AG10803 (cell line): ENCODE results near the gene PRKCB.

Experiments used
- DNase-seq: peaks from one replicate; pipeline ENCODE4 v3.0.0; 2010; ENCODE audit warnings: low read depth
- H3K4me3 ChIP-seq: 2 replicates; pipeline ENCODE4 v1.5.1; 2011; ENCODE audit warnings: mild to moderate bottlenecking, low read length, control low read depth
- TF ChIP-seq, protein P1 (sequence below): conservative IDR thresholded peaks from 2 replicates; pipeline ENCODE4 v1.5.1; 2011; ENCODE audit warnings: mild to moderate bottlenecking, low read length, control low read depth, inconsistent platforms

Gene PRKCB

DNA sequence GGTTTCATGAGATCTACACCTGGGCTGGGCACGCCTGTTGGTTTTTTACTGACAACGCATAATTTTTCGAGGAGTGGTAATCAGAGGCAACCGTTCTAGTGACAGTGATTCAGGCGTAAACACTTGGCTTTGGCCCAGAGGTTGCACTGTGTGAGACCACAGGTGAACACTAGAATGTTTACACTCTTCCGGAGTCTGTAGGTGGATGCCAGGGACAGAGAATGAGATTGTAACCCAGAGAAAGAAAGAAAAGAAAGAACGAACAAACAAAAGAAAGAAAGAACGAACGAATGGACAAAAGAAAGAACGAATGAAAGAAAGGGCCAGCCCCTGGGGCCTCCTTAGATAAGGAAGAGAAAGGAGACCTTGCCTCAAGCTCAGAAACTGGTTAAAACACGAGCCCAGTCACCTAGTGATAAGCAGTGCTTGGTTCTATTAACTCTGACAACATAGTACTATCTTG is 113.2 kb downstream of the PRKCB start:
- no peak for DNase-seq
- TF ChIP-seq, protein P1, sequence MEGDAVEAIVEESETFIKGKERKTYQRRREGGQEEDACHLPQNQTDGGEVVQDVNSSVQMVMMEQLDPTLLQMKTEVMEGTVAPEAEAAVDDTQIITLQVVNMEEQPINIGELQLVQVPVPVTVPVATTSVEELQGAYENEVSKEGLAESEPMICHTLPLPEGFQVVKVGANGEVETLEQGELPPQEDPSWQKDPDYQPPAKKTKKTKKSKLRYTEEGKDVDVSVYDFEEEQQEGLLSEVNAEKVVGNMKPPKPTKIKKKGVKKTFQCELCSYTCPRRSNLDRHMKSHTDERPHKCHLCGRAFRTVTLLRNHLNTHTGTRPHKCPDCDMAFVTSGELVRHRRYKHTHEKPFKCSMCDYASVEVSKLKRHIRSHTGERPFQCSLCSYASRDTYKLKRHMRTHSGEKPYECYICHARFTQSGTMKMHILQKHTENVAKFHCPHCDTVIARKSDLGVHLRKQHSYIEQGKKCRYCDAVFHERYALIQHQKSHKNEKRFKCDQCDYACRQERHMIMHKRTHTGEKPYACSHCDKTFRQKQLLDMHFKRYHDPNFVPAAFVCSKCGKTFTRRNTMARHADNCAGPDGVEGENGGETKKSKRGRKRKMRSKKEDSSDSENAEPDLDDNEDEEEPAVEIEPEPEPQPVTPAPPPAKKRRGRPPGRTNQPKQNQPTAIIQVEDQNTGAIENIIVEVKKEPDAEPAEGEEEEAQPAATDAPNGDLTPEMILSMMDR: no peak
- no peak overlapping the region for H3K4me3 ChIP-seq

DNA sequence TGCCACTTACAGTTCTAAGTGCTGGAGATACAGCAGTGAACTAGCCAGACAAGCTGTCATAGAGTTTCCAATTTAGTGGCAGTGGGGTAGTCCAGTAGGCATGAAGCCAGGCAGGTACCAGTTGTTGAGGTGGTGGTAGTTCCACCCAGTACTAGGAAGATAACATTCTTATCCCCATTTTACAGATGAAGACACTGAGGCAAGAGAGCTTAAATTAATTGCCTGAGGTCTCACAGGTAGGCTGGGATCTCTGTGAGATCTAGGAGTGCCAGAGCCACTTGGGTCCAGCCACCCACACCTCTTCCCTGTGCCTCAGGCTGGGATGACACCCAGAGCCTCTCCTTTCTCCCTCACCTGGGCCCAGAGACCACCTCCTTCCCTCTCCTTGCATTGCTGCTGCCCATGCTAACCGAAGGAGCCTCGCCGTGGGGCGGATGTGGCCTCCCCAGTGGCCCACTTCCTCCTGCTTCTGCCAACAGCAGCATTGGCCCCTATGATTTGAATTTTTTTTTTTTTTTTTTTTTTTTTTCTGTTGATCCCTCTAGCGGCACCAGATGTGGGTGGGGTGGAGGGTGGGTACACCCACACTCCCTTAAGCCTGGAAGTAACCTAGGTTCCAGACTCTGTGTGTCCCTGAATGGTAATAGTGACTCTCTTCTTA is 114.0 kb downstream of the PRKCB start:
- H3K4me3 ChIP-seq: no peak overlapping the region
- no peak for DNase-seq
- TF ChIP-seq, protein P1: no peak

DNA sequence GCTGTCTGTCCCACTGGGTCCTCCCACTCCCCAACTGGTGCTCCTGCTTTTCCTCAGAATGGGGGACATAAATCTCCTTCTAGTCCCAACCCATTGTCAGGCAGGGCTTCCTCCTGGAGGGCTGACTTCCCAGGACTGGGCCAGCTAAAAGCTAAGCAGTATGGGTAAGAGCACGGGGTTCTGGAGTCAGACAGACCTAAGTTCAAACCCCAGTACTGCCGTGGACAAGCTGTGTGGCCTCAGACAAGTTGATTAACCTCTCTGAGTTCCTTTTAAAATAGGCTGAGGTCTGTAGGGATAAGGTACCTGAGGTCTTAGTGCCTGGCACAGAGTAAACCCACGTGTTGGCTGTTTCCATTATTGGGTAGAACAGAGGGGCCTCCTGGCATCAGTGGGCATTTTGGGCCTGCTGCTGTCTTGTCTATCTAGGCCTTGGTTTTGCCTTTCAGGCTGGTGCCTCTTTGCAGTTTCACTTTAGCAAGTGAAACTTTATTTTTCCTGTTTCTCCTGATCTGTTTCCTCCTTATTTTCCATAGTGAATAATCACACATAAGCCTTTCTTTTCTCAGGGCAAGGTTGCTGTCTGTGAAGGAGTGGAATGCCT is 114.6 kb downstream of the PRKCB start:
- no peak overlapping the region for H3K4me3 ChIP-seq
- DNase-seq: no peak
- TF ChIP-seq, protein P1: no peak

DNA sequence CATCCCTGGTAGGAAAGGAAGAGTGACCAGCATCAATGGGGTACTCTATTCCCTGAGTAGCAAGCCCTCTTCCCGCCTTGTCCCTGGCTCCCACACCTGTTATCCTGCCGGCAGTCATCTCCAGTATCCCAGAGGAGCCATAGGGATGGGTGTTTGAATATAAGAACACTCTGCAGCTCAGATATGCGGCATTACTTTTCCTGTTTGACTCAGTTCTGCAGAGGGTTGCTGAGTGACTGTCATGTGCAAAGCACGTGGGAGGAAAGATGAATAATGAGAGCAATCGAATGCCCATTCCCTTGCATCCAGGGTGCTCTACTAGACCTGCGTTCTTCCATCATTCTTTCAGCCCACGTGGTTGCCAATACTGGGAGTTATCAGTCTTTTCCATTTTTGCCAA is 115.1 kb downstream of the PRKCB start:
- TF ChIP-seq, protein P1: no peak
- no peak for DNase-seq

DNA sequence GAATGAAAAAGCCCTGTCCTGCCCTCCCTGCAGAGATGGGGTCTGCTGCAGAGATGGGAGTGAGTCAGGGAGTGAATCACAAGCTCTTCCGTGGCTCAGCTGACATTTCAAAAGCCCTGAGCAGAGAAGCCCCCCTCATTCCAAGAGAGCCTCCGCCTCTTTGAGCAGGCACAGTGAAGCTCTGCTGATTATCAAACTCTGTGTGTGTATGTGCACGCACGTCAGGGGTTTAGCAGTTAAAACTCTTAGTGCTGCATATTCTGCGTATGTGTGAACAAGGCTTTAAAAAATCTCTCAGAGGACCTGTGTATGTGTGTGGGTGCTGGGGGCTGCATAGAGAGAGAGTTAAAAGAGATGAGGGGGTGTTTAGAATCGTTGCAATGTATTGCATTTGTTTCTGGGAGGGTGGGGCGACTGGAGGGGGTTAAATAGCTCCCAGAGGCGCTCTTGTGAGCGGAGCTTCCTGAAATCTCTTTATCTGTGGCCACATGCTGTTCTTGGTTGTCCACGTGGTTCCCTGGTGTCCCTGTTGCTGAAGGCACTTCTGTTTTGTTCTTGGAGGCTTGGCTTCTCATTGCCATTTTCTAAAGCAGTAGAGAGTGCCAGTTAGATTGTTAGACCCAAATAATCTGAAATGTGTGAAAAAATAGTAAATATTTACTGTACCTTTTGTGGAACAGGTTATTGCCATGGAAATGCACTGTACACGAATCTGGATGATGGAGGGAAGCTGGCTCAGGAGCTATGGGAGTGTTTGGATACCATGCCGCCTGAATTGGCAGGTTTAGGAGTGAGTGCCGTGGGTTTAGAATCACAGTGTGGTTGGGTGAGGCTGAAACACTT is 116.6 kb downstream of the PRKCB start:
- TF ChIP-seq, protein P1: no peak
- H3K4me3 ChIP-seq: no peak overlapping the region
- no peak for DNase-seq

More for the DNA sequence above, 115.1 kb downstream of the PRKCB start:
- no peak overlapping the region for H3K4me3 ChIP-seq

DNA sequence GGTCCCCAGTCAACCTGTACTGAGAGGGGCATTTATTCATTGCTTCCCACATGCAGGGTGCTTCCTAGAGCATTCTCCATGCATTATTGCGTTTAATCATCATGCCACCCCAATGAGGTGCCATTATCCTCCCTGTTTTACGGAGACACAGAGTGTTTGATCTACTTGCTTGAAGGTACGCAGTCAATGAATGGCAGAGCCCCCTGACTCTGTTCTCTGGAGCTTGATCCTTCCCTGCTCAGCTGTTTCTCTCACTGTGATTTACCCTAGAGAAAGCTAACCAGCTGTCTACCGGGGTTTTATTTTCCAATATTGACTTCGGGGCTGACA is 117.2 kb downstream of the PRKCB start:
- H3K4me3 ChIP-seq: no peak overlapping the region
- TF ChIP-seq, protein P1: no peak
- DNase-seq: no peak
